ENCODE measurements around the gene PKLR.

PKLR gene

DNA sequence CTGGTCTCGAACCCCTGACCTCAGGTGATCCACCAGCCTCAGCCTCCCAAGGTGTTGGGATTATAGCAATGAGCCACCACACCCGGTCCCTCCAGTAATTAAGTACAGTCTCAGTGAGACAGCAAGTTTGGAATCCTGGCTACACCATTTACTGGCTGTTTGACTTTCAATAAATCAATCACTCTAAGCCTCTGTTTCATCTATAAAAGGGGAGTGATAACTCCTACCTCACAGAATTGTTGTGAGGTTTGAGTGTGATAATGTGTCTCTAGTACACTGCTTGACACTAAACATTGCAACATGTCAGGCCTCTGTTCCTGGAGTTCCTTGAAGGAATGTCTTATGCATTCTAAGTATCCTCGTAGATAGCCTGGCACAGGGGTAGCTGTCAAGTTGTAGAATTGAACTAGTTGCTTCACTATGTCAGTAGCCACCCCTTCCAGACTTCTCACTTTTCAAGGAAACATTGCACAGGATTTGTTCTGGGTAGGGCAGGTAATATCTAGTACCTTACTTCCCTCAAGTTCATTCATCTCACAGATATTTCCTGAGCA, 58.4 kb downstream of the PKLR start:
- peak overlapping the region in 14 of 21 experiments; percentile 63 to 94 (median 83) for H3K27ac ChIP-seq

DNA sequence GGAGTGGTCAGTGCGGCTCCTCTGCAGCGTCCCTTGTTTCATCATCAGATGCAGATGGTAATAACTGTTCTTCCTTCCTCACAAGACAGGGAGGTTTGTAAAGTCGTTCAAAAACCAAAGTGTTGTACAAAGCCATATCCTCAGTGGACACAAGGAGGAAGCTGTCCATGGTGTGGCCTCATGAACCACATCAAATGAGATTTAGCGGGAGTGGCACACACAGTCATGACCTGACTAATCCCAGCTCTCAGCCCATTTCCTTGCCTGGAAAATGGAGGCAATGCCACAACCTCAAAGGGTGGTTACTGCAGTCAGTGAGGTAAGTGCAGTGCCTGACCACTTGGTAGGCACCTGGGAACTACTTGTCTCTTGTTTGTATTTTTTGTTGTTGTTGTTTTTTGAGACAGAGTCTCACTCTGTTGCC, 59.4 kb downstream of the PKLR start:
- no peak overlapping the region for H3K4me3 ChIP-seq
- peak overlapping the region in 10 of 21 experiments; percentile 0 to 72 (median 58) for H3K27ac ChIP-seq

More for the DNA sequence above, 58.4 kb downstream of the PKLR start:
- H3K4me3 ChIP-seq, result peak overlapping the region in 1 of 7 experiments; percentile 56

GRCh38 chr1:155241069-155241679, 60.1 kb downstream of the PKLR start:
- Histone ChIP-seq H3K4me3 (peak overlapping the region; percentile 11 to 39 (median 30)), H3K27ac (peak overlapping the region in 13 of 21 experiments; percentile 0 to 72 (median 57))

Measured in skin epidermis (tissue), 12 donors.